Muscle layer of duodenum (tissue), 2 donors: ENCODE results near the gene ZMIZ1.

Experiments used
- H3K27ac ChIP-seq: one replicate; pipeline ENCODE4 v1.7.0; 2013; ENCODE audit warnings: mild to moderate bottlenecking, low read length
- H3K27me3 ChIP-seq: one replicate; pipeline ENCODE4 v1.7.0; 2013; ENCODE audit warnings: low read depth, mild to moderate bottlenecking, control low read depth, low read length
- H3K36me3 ChIP-seq, 2 donors: one replicate each; pipeline ENCODE4 v1.7.0; 2013; ENCODE audit warnings: low read length in 2 of 2, control low read depth in 1 of 2, mild to moderate bottlenecking in 1 of 2; ENCODE audit not compliant: insufficient read depth in 2 of 2, control insufficient read depth in 1 of 2
- H3K4me1 ChIP-seq, 2 donors: one replicate each; pipeline ENCODE4 v1.7.0; 2013; ENCODE audit warnings: low read length in 2 of 2, mild to moderate bottlenecking in 2 of 2, control low read depth in 1 of 2, moderate library complexity in 1 of 2; ENCODE audit not compliant: insufficient read depth in 2 of 2, control insufficient read depth in 1 of 2
- H3K4me3 ChIP-seq, 2 donors: one replicate each; pipeline ENCODE4 v1.7.0; 2013; ENCODE audit warnings: low read length in 2 of 2, low read depth in 1 of 2, mild to moderate bottlenecking in 1 of 2
- H3K9me3 ChIP-seq, 2 donors: one replicate each; pipeline ENCODE4 v1.7.0; 2013; ENCODE audit warnings: low read length in 2 of 2, control low read depth in 1 of 2, mild to moderate bottlenecking in 1 of 2; ENCODE audit not compliant: control insufficient read depth in 1 of 2
- donor health status: healthy.

Gene ZMIZ1

DNA sequence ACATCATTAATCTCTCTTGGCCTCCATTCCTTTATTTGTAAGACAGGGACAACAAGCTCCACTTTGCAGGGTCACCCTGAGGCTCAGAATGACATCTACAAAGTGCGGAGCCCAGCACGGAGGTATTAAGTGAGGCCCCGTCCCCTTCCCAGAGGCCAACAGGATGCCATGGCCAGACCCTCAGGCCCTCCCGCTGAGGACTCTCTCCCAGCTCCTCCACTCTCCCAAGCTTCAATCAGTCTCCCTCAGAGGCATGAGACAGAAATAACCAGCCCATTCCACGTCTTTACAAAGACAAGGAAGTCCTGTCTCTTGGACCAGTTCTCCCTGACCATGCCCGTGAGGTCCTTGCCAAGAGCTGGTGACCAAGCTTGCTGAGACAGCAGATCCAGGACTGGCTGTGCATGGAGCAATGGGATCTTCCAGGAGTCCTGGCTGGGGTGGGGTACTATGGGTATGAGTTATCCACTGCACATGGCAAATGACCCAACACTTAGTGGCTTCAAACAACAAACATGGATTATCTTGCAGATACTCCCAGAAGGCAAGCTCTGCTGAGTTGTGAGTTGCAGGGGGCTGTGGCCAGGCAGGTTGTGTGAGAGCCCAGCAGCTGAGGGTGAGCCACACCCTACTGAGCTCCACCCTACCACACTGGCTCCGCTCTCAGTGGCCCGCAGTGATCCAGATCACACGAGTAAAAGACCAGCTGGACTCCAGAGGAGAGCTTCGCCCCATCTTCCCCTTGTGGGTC is 274.2 kb downstream of the ZMIZ1 start:
- no peak overlapping the region for H3K4me3 ChIP-seq
- no peak overlapping the region for H3K27ac ChIP-seq
- no peaks in the 10 kb centered on the region for H3K27me3 ChIP-seq
- H3K4me1 ChIP-seq: peaks cover 0 to 7% of the 10 kb centered on the region in 2 donors
- no peaks in the 10 kb centered on the region for H3K9me3 ChIP-seq
- no peaks in the 10 kb centered on the region for H3K36me3 ChIP-seq

DNA sequence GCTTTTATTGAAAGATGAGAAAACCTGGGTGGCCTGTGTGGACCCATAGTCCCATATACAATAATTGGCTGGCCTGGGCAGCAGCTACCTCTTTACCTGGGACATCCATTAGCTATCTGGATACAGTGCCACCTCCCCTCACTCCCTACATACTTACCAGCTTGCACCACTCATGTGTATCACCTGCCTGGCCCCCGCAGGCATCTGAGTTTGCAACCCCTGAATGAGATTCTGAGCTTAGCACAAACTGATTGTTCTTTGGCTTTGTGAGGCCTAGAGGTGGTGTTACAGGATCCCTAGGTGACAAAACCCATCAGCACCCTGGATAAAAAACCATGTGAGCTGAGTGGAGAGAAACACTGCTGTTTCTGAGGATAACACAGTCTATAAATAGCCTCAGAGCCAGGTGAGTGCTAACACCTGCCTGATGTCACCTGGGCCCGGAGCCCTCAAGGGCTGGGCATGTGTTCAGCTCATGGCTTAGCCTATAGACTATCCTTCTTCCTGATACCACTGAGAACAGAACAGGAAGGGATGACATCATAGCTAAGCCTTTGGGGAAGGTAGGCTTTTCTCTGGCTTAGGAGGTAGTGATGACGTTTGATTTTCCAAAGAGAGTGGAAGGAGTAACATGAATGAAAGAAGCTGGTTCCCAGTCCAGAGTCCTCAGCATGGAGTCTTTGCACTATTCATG is 275.9 kb downstream of the ZMIZ1 start:
- Histone ChIP-seq H3K27ac (no peak overlapping the region), H3K4me1 (peaks cover 6 to 20% of the 10 kb centered on the region in 2 donors), H3K36me3 (peaks cover 4% of the 10 kb centered on the region in 2 donors), H3K9me3 (no peaks in the 10 kb centered on the region), H3K4me3 (no peak overlapping the region), H3K27me3 (no peaks in the 10 kb centered on the region)

DNA sequence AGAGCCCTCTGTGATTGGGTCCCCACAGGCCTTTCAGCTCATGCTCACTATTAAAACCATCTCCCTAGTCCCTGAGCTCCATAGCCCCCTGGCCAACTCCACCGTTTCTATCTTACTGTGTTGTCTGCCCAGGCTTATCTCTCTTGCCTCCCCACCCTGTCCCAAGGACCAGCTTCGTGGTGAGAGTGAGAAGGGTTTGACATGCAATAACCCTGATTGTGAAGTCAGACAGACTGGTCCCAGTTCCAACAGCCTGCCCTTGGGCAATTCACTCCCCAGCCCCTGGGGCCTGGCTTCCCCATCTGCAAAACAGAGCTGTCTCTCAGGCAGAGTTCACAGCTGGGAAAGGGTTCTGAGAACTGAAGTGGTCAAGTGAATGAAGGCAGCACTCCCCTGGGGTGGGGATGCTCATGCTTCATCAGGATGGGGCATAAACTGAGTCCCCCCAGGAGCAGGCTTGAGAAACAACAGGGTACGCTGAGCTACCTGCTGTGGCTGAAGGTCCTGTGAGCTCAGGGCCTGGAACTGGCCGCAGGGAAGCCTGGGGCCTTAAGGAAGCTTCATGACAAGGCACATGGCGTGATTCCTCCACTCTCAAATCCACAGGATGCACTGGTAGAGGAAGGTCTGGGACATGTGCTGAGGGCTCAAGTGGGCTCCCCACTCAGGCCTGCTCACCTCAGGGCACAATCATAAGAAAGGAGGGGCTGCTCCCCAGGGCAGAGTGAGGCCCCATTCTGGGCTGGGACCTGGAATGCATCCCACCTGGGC is 276.7 kb downstream of the ZMIZ1 start:
- H3K4me3 ChIP-seq: no peak overlapping the region
- H3K9me3 ChIP-seq: no peaks in the 10 kb centered on the region
- H3K36me3 ChIP-seq: peaks cover 12% of the 10 kb centered on the region in 2 donors
- H3K27ac ChIP-seq: no peak overlapping the region
- peaks cover 6 to 20% of the 10 kb centered on the region in 2 donors for H3K4me1 ChIP-seq
- no peaks in the 10 kb centered on the region for H3K27me3 ChIP-seq

DNA sequence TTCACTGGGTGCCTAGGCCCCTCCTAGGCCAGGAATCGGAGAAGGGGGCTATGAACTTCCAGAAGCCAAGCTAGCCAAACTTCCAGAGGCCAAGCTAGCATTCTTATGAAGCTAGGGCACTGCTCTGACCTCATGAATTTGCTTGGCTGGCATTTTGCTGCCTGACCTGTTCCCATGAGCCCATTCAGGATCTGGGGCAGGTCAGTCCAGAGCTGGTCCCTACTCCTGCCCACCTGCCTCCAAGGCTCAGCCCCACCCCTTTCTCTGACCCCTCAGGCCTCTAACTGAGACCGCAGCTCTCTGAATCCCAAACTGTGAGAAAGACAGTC is 277.2 kb downstream of the ZMIZ1 start:
- no peaks in the 10 kb centered on the region for H3K27me3 ChIP-seq
- peaks cover 6 to 20% of the 10 kb centered on the region in 2 donors for H3K4me1 ChIP-seq
- peaks cover 17% of the 10 kb centered on the region in 2 donors for H3K36me3 ChIP-seq
- no peak overlapping the region for H3K27ac ChIP-seq
- no peaks in the 10 kb centered on the region for H3K9me3 ChIP-seq
- no peak overlapping the region for H3K4me3 ChIP-seq

DNA sequence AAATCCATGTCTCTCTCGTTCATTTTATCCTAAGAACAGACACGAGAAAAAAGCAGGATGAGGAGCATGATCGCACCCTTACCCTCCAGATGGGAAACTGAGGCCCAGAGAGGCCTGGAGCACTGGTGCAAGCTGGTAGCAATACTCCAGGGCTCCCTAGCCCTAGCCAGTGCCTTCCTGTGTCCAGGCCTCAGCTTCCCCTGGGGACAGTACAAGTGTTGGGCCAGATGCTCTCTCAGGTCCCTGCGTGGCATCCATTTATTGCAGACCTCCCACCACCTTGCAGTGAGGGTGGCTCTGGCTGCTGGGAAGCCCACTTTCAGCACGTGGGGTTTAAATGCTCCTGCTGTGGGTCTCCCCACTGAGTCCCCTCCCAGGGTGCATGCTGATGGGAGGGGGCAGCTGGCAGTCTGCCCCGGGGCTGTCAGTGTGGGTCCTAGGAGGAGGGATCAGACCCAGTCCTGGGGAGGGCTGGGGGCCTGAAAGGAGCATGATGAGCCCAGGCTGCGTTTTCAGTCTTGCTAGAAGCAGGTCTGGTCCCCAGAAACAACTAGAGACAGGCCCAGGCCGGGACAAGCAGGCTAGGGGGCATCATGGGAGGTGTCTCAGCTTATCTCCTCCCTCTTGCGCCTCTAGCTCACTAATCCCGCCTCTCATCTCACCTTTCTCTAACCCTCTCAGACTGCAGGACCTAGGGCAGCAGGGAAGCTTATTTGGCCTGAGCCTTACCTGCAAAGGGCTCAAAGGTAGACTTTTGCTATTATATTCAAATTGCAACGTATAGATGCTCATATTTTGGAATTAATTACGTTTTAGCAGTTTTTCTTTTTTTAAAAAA is 277.8 kb downstream of the ZMIZ1 start:
- Histone ChIP-seq H3K4me3 (peak overlapping the region; percentile 13 to 84), H3K9me3 (no peaks in the 10 kb centered on the region), H3K27me3 (no peaks in the 10 kb centered on the region), H3K27ac (no peak overlapping the region), H3K36me3 (peaks cover 20 to 22% of the 10 kb centered on the region in 2 donors), H3K4me1 (peaks cover 6 to 20% of the 10 kb centered on the region in 2 donors)

DNA sequence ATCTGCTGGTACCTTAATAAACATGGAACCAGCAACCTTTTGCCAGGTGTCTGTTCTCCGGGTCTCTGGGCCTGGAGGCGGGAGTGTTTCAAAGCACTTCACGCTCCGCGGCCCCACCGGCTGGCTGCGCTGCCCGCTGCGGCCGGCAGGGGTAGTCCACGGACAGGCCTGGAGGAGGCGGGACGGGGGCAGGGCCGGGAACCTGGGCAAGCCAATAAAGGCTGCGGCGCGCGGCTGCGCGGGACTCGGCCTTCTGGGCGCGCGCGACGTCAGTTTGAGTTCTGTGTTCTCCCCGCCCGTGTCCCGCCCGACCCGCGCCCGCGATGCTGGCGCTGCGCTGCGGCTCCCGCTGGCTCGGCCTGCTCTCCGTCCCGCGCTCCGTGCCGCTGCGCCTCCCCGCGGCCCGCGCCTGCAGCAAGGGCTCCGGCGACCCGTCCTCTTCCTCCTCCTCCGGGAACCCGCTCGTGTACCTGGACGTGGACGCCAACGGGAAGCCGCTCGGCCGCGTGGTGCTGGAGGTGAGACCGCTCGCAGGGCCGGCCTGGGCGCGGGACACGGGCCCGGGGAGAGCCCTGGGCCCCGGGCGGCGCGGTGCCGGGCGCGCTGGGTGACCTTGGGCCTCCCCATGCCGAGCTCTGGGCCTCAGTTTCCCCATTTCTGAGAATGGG is 278.6 kb downstream of the ZMIZ1 start, which contains the start of gene PPIF:
Gene PPIF, plus strand, starts transcription at position 244 of the 668 bp plus-strand sequence. Its CDS starts 80 bp downstream, at position 324.
- Histone ChIP-seq H3K4me3 (peak within 1 kb of the TSS; percentile 66 to 84), H3K9me3 (no peaks in the 10 kb centered on the region), H3K4me1 (peaks cover 6 to 20% of the 10 kb centered on the region in 2 donors), H3K27me3 (no peaks in the 10 kb centered on the region), H3K27ac (peak within 1 kb of the TSS; percentile 84), H3K36me3 (peaks cover 28 to 30% of the 10 kb centered on the region in 2 donors)

DNA sequence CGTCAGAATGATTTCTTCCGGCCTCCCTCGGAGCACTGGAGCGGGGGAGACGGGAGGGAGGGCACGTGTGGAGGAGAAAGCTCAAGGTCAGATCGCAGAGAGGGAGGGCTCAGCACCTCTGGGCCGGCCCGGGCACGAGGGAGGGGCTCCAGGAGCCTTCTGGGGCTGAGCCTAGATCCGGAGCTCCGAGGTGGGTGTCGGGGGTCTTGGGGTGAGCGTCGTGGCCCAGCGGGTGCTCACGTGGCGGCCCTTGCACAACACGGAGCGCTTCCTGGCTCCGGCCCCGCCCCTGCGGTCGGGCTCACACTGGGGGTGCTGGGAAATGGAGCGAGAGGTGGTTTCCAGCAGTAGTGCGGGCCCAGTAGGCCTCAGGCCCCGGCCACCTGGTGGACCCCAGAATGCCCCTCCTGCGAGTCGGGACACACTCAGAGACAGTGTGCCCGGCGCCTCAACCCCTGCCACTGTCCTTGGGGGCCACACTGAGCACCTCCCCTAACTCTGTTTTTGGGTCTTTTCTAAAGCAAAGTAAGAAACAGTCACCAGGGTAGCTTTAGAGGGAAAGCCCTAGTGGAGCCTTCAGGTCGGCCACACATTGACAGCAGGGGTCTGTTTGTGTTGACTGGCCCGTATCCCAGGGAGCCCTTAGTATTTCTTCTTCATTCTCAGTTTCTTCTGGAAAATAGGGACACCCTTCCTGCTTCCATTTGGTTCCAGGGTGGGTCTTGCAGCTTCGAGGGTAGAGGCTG is 279.3 kb downstream of the ZMIZ1 start:
- H3K27me3 ChIP-seq: no peaks in the 10 kb centered on the region

DNA sequence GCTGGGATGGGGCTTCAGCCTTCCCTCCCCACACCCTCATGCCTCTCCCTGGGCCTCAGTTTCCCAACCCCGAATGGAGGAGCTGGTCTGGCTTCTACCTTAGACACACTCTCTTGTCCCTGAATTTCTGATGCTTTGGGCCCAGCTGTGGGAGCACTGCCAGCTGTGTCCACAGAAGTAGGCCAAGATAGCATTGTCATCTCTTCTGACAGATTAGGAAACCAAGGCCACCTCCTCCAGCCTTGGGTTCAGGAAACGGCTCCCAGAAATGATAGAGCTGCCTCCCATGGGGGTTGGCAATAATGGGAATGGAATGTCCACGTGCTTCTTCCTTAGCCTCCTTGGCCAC is 279.8 kb downstream of the ZMIZ1 start:
- Histone ChIP-seq H3K4me3 (peak overlapping the region; percentile 66 to 84), H3K27me3 (no peaks in the 10 kb centered on the region), H3K4me1 (peaks cover 6 to 20% of the 10 kb centered on the region in 2 donors)

More for the DNA sequence above, 279.3 kb downstream of the ZMIZ1 start:
- H3K27ac ChIP-seq: peak overlapping the region; percentile 84
- H3K4me3 ChIP-seq: peak overlapping the region; percentile 66 to 84
- H3K9me3 ChIP-seq: no peaks in the 10 kb centered on the region
- peaks cover 6 to 20% of the 10 kb centered on the region in 2 donors for H3K4me1 ChIP-seq
- H3K36me3 ChIP-seq: peaks cover 35 to 37% of the 10 kb centered on the region in 2 donors

DNA sequence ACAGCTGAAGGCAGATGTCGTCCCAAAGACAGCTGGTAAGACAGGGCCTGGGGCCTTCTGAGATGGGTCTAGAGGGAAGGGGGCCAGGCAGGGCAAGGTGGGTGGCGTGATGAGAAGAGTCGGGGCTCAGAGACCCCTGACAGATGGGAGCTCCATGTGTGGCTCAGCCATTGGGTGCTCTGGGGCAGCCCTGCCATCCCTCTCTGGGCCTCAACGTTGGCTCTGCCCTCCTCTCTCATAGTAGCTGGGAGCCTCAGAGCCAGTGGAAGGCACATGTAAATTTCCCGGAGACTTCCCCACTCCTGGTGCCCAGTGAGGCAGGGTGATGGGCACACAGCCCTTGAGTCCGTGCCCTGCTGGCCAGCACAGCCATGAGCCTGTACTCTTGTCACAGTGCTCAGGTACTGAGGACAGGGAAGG is 280.3 kb downstream of the ZMIZ1 start:
- Histone ChIP-seq H3K27ac (no peak overlapping the region), H3K4me1 (peaks cover 6 to 20% of the 10 kb centered on the region in 2 donors), H3K27me3 (no peaks in the 10 kb centered on the region), H3K9me3 (no peaks in the 10 kb centered on the region), H3K36me3 (peaks cover 45 to 47% of the 10 kb centered on the region in 2 donors), H3K4me3 (peak overlapping the region; percentile 66 to 84)

More for the DNA sequence above, 279.8 kb downstream of the ZMIZ1 start:
- peaks cover 40 to 42% of the 10 kb centered on the region in 2 donors for H3K36me3 ChIP-seq
- H3K9me3 ChIP-seq: no peaks in the 10 kb centered on the region
- peak overlapping the region; percentile 84 for H3K27ac ChIP-seq
